ENCODE results near the gene PDZD7. TPM values are rescaled to one million over a fixed set of nuclear protein-coding genes. Genes with fewer than 3 reads are reported as not detected.

The PDZD7 gene
- total RNA-seq, 3 donors from 2014 or later: 0.05 to 0.26 TPM; not detected in 1

DNA sequence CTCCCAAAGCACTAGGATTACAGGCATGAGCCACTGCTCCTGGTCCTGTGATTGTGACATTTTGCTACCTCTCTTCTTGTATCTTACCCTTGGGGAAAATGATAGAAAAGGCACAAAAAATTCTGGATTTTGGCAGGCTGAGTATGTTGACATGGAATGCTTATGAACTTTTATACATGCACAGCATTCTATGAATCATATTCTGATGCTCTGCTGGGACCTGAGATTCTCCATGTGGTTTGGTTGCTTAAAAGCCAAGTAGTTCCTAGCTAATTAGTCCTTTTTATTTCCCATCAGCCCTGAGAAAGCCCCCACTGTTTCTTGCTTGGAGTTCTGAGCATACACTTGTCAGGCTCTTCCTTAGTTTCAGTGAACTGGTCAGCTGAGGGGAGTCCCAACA is 22.6 kb upstream of the PDZD7 start:
- Mint-ChIP-seq H3K27me3 (ENCODE audit: low read depth) (peaks cover 26% of the 10 kb centered on the region), H3K36me3 (ENCODE audit: insufficient read depth) (no peaks in the 10 kb centered on the region), H3K4me1 (ENCODE audit: low read depth) (peaks cover 4% of the 10 kb centered on the region), H3K4me3 (no peak overlapping the region), H3K9me3 (no peaks in the 10 kb centered on the region)
- ATAC-seq: no peak
- DNase-seq: no peak

DNA sequence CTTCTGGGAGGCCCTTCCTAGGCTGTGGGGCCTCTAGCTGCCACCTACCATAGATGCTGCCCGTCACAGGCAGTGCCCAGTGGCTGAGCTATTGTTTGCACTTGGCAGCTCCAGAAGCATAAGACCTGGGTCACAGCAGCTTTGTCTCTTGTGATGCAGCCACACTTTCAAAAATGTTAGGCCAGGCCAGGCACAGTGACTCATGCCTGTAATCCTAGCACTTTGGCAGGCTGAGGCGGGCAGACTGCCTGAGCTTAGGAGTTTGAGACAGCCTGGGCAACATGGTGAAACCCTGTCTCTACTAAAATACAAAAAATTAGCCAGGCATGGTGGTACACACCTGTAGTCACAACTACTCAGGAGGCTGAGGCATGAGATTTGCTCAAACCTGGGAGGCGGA is 21.4 kb upstream of the PDZD7 start:
- no peak overlapping the region for H3K4me3 Mint-ChIP-seq
- ATAC-seq (no peak), DNase-seq (no peak)
- peaks cover 7% of the 10 kb centered on the region for H3K4me1 Mint-ChIP-seq (ENCODE audit: low read depth)
- no peaks in the 10 kb centered on the region for H3K9me3 Mint-ChIP-seq
- peaks cover 37% of the 10 kb centered on the region for H3K27me3 Mint-ChIP-seq (ENCODE audit: low read depth)
- no peaks in the 10 kb centered on the region for H3K36me3 Mint-ChIP-seq (ENCODE audit: insufficient read depth)

DNA sequence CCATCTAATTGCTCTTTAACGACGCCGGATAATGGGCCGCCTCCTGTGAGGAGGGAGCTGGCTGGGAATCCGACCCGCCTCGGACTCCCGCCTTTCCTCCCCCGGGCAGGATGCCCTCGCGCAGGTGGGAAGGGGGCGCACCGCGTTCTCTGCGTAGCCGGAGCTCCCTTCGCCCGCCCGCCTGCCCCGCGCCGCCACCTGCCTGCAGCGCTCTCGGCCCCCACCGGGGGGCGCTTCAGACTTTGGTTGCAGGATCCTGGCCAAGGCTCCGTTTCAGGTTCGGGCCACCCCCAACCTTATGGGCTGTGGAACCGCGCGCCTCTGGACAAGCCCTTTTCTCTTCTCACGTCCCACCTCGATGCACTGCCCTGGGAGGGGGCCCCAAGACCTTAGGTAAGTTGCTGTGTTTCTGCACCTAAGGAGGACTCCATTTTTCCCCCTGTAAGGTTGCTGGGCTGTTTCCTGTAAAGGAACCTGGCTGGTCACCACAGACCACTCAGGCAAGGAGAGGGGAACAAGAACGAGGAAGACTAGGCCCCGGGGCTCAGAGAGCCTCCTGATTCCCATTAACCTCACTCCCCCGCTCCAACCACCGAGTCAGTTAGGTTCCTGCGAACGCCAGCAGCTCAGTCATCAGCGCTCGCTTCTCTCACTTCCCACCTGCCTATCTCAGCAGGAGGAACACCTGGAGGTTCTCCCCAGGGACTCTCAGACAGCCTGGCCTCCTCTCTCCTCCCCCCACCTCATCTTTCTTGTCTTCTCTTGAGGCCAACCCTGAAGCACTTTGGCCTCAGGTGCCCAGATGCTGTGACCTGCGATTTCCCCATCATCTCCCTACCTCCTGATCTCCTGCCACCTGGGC is 19.5 kb upstream of the PDZD7 start:
- peaks cover 47% of the 10 kb centered on the region for H3K27me3 Mint-ChIP-seq (ENCODE audit: low read depth)

DNA sequence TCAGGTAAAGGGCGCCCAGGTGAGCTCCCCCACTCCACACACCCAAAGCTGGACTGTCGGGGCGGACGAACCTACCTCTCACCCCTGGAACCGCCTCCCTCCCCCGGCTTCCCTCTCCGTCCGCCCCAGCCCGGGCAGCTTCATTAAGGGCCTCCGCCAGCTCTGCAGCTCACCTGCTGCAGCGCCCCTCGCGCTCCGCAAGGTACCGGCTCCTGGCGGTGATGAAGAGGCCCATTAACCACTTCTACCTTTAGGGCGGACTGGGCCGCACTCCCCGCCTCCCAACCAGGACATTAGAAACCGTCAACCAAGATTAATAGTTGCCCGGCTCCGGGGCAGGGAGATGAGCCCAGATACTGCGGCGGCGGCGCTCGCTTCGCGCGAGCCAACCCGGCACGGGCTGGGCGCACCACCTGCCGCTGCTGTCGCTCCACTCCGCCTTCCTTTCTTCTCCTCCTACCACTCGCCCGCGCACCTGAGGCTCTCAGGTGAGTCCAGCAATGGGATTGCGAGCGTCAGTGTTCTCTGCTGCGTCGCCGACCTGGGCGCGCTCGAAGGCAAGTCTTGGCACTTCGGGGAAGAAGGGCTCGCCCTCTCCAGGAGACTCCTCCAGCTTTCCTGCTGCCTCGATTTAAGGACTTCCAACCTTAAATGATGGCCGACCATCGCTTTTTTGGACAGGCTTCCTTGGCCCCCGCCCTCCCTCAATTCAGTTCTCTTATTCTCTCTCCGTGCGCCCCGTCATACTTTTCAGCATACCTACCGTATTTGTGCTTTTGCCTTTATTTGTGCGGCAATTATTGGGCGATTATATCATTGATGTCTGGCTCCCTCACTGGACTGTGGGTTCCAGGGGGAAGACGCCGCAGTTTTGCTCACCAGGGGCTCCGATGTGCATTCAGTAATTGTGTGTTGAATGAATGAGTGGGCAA is 17.3 kb upstream of the PDZD7 start:
- Mint-ChIP-seq H3K27me3 (ENCODE audit: low read depth) (peaks cover 47% of the 10 kb centered on the region), H3K36me3 (ENCODE audit: insufficient read depth) (no peaks in the 10 kb centered on the region), H3K9me3 (no peaks in the 10 kb centered on the region), H3K4me1 (ENCODE audit: low read depth) (peaks cover 12% of the 10 kb centered on the region), H3K4me3 (no peak overlapping the region)
- no peak for DNase-seq
- no peak for ATAC-seq

More for the DNA sequence above, 19.5 kb upstream of the PDZD7 start:
- H3K4me1 Mint-ChIP-seq (ENCODE audit: low read depth): peaks cover 7% of the 10 kb centered on the region
- H3K36me3 Mint-ChIP-seq (ENCODE audit: insufficient read depth): no peaks in the 10 kb centered on the region
- H3K4me3 Mint-ChIP-seq: no peak overlapping the region
- DNase-seq (peak; percentile 73), ATAC-seq (peak; percentile 90 to 95)
- H3K9me3 Mint-ChIP-seq: no peaks in the 10 kb centered on the region

DNA sequence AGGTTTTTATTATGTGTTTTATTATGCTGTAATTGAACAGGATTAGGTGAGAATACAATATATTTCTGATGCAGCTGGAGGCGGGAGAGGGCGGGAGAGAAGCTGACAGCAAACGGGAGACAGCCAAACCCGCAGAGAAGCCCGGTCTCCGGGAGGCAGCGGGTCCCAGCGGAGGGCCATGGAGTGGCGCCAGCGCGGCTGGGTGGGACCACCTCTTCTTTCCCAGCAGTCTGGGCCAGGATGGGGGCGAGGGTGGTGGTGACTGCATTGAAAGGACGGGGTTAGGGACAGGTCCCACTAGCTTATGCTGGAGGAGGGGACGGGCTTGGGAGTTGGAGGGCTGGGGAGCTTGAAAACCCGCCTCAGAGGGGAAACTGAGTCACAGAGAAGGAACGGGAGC is 16.3 kb upstream of the PDZD7 start:
- Mint-ChIP-seq H3K36me3 (ENCODE audit: insufficient read depth) (no peaks in the 10 kb centered on the region), H3K27me3 (ENCODE audit: low read depth) (peaks cover 47% of the 10 kb centered on the region), H3K4me1 (ENCODE audit: low read depth) (peaks cover 21% of the 10 kb centered on the region), H3K9me3 (no peaks in the 10 kb centered on the region), H3K4me3 (no peak overlapping the region)
- ATAC-seq: no peak
- DNase-seq: no peak

DNA sequence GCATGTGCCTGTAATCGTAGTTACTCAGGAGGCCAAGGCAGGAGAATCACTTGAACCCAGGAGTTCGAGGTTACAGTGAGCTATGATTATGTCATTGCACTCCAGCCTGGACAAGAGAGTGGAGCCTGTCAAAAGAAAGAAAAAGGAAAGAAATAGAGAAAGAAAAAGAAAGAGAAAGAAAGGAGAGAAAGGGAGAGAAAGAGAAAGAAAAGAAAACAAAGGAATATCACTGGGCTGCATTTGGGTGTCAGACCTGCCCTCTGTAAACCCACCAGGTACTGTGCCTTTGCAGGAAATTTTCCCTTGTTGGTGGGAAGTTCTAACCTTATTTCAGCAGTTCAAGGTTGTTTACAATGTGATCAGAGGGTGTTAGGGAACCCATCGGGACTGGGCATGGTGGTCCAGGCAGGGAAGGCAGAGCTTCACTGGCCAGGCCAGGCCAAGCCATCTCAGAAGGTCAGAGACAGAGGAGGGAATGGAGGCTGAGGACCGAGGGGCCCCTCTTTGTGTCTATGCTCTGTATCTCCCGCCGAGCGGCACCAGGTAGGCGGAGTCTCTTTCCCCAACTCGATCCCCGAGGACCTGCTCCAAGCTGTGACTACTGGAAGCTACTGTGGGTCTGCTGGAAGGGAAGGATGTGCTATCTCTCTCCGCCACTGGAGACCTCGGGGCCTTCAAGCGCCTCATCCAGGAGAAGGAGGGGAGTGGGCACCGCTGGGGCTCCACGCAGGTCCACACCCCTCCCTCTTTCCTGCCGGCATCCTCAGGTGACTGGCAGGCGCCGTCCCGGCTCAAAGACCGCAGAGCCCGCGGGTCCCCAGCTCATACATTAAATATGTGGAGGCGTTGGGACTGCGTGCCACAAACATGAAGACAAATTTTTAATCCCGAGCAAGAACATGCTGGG is 15.7 kb upstream of the PDZD7 start:
- Mint-ChIP-seq H3K27me3 (ENCODE audit: low read depth) (peaks cover 47% of the 10 kb centered on the region), H3K9me3 (no peaks in the 10 kb centered on the region), H3K4me3 (no peak overlapping the region), H3K4me1 (ENCODE audit: low read depth) (peaks cover 26% of the 10 kb centered on the region), H3K36me3 (ENCODE audit: insufficient read depth) (no peaks in the 10 kb centered on the region)
- ATAC-seq (no peak), DNase-seq (no peak)

DNA sequence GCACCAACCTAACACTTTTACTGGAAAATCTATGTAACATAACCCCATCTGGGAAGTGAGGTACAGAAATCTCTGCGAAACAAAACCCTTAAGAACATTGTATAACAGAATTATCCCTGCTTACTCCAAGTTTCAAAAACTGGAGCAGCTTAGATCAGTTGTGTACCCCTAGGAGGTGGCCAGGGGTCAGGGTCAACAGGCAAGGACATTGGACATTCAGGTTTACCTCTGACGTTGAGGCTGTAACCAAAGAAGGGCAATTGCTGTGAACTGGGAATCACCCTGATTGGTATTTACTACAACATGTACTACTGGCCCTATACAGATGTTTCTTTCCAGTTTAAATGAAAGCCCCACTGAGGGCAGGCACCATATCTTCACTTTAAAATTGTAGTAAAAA is 13.2 kb upstream of the PDZD7 start:
- H3K4me1 Mint-ChIP-seq (ENCODE audit: low read depth): peaks cover 30% of the 10 kb centered on the region
- no peaks in the 10 kb centered on the region for H3K9me3 Mint-ChIP-seq
- peaks cover 28% of the 10 kb centered on the region for H3K27me3 Mint-ChIP-seq (ENCODE audit: low read depth)
- ATAC-seq (no peak), DNase-seq (no peak)
- no peak overlapping the region for H3K4me3 Mint-ChIP-seq
- H3K36me3 Mint-ChIP-seq (ENCODE audit: insufficient read depth): peaks cover 2% of the 10 kb centered on the region

DNA sequence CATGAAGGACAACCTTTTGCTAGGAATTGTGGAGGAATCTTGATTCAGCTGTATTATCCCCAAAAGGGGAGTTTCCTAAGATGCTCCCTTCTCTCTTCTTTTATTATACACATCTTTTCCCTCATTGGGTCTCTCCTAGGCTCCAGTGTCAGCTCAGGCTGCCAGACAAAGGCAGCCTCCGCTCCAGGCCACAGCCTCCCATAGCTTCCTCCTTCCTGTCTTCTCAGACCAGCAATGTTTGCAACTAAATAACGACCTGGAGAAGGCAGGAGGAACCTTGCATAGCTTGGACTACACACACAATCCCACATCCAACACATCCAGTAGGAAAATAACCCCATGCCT is 12.4 kb upstream of the PDZD7 start:
- DNase-seq (no peak), ATAC-seq (no peak)
- H3K4me3 Mint-ChIP-seq: peak overlapping the region; percentile 91
- peaks cover 2% of the 10 kb centered on the region for H3K36me3 Mint-ChIP-seq (ENCODE audit: insufficient read depth)
- peaks cover 20% of the 10 kb centered on the region for H3K27me3 Mint-ChIP-seq (ENCODE audit: low read depth)
- peaks cover 24% of the 10 kb centered on the region for H3K4me1 Mint-ChIP-seq (ENCODE audit: low read depth)
- no peaks in the 10 kb centered on the region for H3K9me3 Mint-ChIP-seq

DNA sequence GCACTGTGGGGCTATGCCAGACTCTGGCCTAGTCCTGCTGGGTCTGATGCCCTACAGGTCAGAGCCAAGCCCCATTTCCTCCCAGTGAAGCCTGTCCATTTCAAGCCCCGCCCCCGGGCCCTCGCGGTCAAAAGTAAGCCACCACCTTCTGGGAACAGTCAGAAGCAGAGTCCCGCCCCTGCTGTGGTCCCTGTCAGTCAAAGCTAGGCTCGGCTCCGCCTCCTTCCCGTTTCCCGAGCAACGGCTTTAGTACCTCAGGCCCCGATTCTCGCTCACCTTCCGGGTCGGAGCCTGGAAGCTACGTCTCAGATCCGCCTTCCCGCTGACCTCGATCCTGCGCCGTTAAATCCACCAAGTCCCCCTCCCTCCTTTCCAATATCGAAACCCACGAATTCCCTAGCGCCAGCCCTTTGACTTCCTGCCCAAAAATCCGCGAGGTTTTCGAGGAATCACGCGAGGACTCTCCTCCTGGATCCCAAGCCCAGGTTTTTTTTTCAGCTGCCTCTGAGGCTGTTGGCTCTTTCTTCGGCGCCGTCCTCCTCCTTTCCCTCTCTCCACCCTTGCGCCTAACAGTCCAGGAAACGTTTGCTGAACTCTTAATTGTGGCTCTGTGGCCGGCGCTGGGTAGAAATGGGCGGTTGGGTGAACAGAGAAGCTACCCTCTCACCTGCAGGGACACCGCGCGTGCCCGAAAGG is 11.9 kb upstream of the PDZD7 start:
- peaks cover 22% of the 10 kb centered on the region for H3K4me1 Mint-ChIP-seq (ENCODE audit: low read depth)
- peak overlapping the region; percentile 91 for H3K4me3 Mint-ChIP-seq
- DNase-seq (peak; percentile 77), ATAC-seq (peak; percentile 95 to 96)
- peaks cover 16% of the 10 kb centered on the region for H3K27me3 Mint-ChIP-seq (ENCODE audit: low read depth)
- peaks cover 7% of the 10 kb centered on the region for H3K36me3 Mint-ChIP-seq (ENCODE audit: insufficient read depth)
- H3K9me3 Mint-ChIP-seq: no peaks in the 10 kb centered on the region

DNA sequence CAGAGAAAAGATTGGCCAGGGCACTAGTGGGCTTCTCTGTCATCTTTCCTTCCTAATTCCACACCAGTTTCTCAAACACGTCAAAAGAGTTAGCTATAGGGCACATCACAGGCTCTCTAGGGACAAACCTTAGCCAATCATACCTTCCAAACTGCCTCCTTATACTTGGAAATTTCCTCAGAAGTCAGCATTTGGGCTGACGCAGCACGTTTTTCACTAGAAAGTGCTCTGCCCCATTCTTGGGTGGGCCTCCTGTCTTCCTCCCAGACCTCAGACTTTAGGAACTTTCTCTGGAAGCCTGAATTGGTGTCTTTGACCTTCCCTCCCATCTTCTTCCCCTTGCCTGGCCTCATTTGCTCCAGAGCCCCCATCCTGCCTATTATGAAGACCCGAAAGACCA is 11.2 kb upstream of the PDZD7 start:
- Mint-ChIP-seq H3K4me1 (ENCODE audit: low read depth) (peaks cover 22% of the 10 kb centered on the region), H3K9me3 (no peaks in the 10 kb centered on the region), H3K27me3 (ENCODE audit: low read depth) (peaks cover 9% of the 10 kb centered on the region), H3K4me3 (peak overlapping the region; percentile 91), H3K36me3 (ENCODE audit: insufficient read depth) (peaks cover 13% of the 10 kb centered on the region)
- no peak for ATAC-seq
- no peak for DNase-seq

DNA sequence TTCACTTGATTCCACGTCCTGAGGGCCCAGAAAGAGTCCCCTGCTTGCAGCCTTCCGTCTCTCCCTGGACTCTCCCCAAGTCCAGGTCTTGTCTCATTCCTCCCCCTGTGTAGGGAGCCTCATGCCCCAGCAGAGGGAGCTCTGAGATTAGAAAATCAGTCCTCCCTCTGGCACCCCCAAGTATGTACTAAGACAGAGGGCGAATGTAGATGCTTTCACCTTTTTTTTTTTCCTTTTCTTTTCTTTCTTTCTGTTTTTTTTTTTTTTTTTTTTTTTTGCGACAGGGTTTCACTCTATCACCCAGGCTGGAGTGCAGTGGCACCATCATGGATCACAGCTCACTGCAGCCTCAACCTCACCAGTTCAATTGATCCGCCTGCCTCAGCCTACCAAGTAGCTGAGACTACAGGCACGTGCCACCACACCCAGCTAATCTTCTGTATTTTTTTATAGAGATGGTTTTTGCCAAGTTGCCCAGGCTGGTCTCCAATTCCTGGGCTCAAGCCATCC is 10.4 kb upstream of the PDZD7 start:
- H3K27me3 Mint-ChIP-seq (ENCODE audit: low read depth): peaks cover 1% of the 10 kb centered on the region
- H3K4me1 Mint-ChIP-seq (ENCODE audit: low read depth): peaks cover 22% of the 10 kb centered on the region
- H3K36me3 Mint-ChIP-seq (ENCODE audit: insufficient read depth): peaks cover 13% of the 10 kb centered on the region
- DNase-seq (peak; percentile 70), ATAC-seq (peak; percentile 87)
- peak overlapping the region; percentile 21 for H3K4me3 Mint-ChIP-seq
- no peaks in the 10 kb centered on the region for H3K9me3 Mint-ChIP-seq

DNA sequence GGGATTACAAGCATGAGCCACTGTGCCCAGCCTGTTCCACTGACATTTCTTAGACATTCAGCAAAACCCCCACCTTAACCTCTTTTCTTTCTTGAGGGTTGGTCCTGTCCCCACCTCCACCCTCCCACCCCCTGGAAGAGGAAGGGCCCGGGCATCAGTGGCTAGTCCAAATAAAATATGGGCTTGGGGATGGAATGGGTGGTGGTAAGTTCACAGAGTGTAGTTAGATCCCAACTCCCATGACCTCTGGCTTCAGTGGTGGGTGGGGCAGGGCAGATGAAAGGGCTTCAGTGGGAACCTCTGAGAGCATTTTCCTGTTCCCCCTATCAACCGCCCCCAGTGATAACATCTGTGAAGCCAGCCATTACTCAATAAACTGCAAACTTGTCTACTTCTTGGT is 9.9 kb upstream of the PDZD7 start:
- no peak for DNase-seq
- Mint-ChIP-seq H3K4me1 (ENCODE audit: low read depth) (peaks cover 22% of the 10 kb centered on the region), H3K36me3 (ENCODE audit: insufficient read depth) (peaks cover 16% of the 10 kb centered on the region), H3K27me3 (ENCODE audit: low read depth) (no peaks in the 10 kb centered on the region), H3K9me3 (no peaks in the 10 kb centered on the region), H3K4me3 (no peak overlapping the region)
- ATAC-seq: no peak

DNA sequence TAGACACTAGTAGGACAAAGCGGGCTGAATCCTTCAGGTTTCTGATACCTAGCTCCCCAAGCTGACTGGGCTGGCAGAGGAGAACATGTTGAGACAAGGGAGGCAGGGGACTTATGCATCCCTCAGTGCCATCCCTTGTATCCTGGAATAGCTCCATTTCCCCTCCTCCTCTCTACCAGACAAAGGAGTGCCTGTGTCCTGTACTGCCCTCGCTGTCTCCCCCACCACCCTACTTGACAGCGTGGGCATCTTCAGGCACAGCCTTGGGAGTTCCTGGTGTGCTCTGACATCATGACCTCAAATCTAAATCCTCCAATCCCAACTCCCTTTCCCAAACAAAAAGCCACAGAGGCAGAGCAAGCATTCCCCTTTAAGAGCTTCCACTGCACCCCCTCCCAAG is 9.1 kb upstream of the PDZD7 start:
- H3K4me1 Mint-ChIP-seq (ENCODE audit: low read depth): peaks cover 22% of the 10 kb centered on the region
- H3K9me3 Mint-ChIP-seq: no peaks in the 10 kb centered on the region
- ATAC-seq (no peak), DNase-seq (no peak)
- H3K36me3 Mint-ChIP-seq (ENCODE audit: insufficient read depth): peaks cover 19% of the 10 kb centered on the region
- H3K27me3 Mint-ChIP-seq (ENCODE audit: low read depth): no peaks in the 10 kb centered on the region
- no peak overlapping the region for H3K4me3 Mint-ChIP-seq
